ENCODE results near the gene CREB3L1.

CREB3L1 gene

GRCh38 chr11:46327829-46328228 is 50.4 kb downstream of the CREB3L1 start:
- Histone ChIP-seq H3F3A (ENCODE audit: control insufficient read depth, insufficient read depth) (no peaks in the 10 kb centered on the region), H3K4me2 (ENCODE audit: low read length) (no peak overlapping the region), H4K20me1 (ENCODE audit: control insufficient read depth, insufficient read depth, low read depth, low read length) (no peaks in the 10 kb centered on the region; the same call in 1 of the 2 replicates), H3K4me1 (ENCODE audit: control insufficient read depth, low read length) (peaks cover 6% of the 10 kb centered on the region), H3K27me3 (ENCODE audit: control insufficient read depth, low read length) (peaks cover 46% of the 10 kb centered on the region), H3K9me3 (ENCODE audit: control insufficient read depth, insufficient read depth, low read length) (no peaks in the 10 kb centered on the region), H3K27ac (ENCODE audit: low read depth, low read length) (no peak overlapping the region), H3K9me2 (replicated peaks; ENCODE audit: control insufficient read depth, low read length) (no peaks in the 10 kb centered on the region), H3K36me3 (ENCODE audit: control insufficient read depth, low read length) (no peaks in the 10 kb centered on the region), H3K4me3 (ENCODE audit: low read length) (no peak overlapping the region), H3K79me2 (ENCODE audit: control insufficient read depth, low read length) (no peaks in the 10 kb centered on the region)
- TF ChIP-seq EZH2phosphoT487 (IDR thresholded peaks at IDR 0.05; ENCODE audit: borderline replicate concordance, low read length) (no peak), CTCF (IDR thresholded peaks at IDR 0.05; ENCODE audit: low read depth, low read length, poor library complexity, severe bottlenecking) (no peak)

DNA sequence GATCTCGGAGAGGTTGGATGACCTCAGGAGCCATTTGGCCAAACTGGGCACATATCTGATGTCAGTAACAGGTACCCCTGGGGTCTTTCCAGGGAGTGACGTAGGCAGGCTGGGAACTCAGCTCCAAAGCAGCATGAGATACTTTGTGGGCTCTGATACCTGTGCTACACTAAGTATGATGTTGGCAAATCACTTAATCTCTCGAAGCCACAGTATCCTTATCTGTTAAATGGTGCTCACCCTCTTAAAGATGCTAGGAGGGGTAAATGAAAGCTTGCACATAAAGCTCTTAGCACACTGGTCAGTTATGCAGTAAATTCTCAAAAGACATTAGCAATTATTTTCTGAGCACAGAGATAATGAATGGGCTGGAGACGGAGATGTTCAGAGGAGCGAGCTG is 52.7 kb downstream of the CREB3L1 start:
- no peak overlapping the region for H3K27ac ChIP-seq (ENCODE audit: low read depth, low read length)
- H3K4me2 ChIP-seq (ENCODE audit: low read length), result no peak overlapping the region
- peaks cover 67% of the 10 kb centered on the region for H3K27me3 ChIP-seq (ENCODE audit: control insufficient read depth, low read length)
- H4K20me1 ChIP-seq (ENCODE audit: control insufficient read depth, insufficient read depth, low read depth, low read length), result no peaks in the 10 kb centered on the region; the same call in 1 of the 2 replicates
- no peaks in the 10 kb centered on the region for H3F3A ChIP-seq (ENCODE audit: control insufficient read depth, insufficient read depth)
- H3K9me2 ChIP-seq (replicated peaks; ENCODE audit: control insufficient read depth, low read length), result no peaks in the 10 kb centered on the region
- no peak overlapping the region for H3K4me3 ChIP-seq (ENCODE audit: low read length)
- no peaks in the 10 kb centered on the region for H3K36me3 ChIP-seq (ENCODE audit: control insufficient read depth, low read length)
- no peaks in the 10 kb centered on the region for H3K9me3 ChIP-seq (ENCODE audit: control insufficient read depth, insufficient read depth, low read length)
- H3K79me2 ChIP-seq (ENCODE audit: control insufficient read depth, low read length), result no peaks in the 10 kb centered on the region
- TF ChIP-seq CTCF (IDR thresholded peaks at IDR 0.05; ENCODE audit: low read depth, low read length, poor library complexity, severe bottlenecking) (no peak), EZH2phosphoT487 (IDR thresholded peaks at IDR 0.05; ENCODE audit: borderline replicate concordance, low read length) (no peak)
- H3K4me1 ChIP-seq (ENCODE audit: control insufficient read depth, low read length), result peaks cover 13% of the 10 kb centered on the region

DNA sequence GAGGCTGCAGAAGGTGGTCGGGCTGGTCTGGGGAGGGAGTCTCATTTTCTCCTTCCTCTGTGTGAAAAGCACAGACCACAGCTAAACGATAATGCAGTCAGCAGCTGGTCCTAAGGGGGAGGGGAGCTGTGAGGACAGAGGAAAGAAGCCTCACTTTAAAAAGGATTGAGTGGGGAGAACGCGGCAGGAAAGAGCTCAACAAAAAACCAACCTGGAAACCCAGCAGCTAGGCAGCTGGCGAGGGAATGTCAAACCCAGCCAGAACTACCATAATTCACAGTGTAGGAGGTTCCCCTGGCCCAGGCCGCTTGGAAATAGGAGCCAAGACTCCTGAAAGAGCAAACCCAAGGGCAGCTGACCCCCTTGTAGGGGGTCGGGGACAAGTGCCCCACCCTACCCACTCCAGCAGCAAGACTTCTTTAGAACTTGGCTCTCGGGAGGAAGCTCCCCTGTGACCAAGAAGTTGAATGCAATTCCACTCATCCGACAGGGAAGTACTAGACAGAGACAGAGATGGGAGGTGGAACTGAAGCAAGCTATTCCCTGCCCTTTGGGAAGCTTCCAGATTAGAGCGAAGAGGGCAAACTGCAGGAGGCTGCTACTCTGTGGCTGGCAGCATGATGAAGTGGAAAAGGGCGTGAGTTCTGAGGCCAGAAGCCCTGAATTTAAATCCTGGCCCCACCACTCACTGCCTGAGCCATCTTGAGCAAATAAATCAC is 53.3 kb downstream of the CREB3L1 start:
- no peaks in the 10 kb centered on the region for H3K9me2 ChIP-seq (replicated peaks; ENCODE audit: control insufficient read depth, low read length)
- no peak overlapping the region for H3K27ac ChIP-seq (ENCODE audit: low read depth, low read length)
- H3F3A ChIP-seq (ENCODE audit: control insufficient read depth, insufficient read depth), result no peaks in the 10 kb centered on the region
- no peaks in the 10 kb centered on the region for H3K9me3 ChIP-seq (ENCODE audit: control insufficient read depth, insufficient read depth, low read length)
- TF ChIP-seq EZH2phosphoT487 (IDR thresholded peaks at IDR 0.05; ENCODE audit: borderline replicate concordance, low read length) (no peak), CTCF (IDR thresholded peaks at IDR 0.05; ENCODE audit: low read depth, low read length, poor library complexity, severe bottlenecking) (no peak)
- peaks cover 13% of the 10 kb centered on the region for H3K4me1 ChIP-seq (ENCODE audit: control insufficient read depth, low read length)
- no peaks in the 10 kb centered on the region for H3K36me3 ChIP-seq (ENCODE audit: control insufficient read depth, low read length)
- H3K27me3 ChIP-seq (ENCODE audit: control insufficient read depth, low read length), result peaks cover 70% of the 10 kb centered on the region
- H4K20me1 ChIP-seq (ENCODE audit: control insufficient read depth, insufficient read depth, low read depth, low read length), result no peaks in the 10 kb centered on the region; the same call in 1 of the 2 replicates
- no peaks in the 10 kb centered on the region for H3K79me2 ChIP-seq (ENCODE audit: control insufficient read depth, low read length)
- H3K4me3 ChIP-seq (ENCODE audit: low read length), result no peak overlapping the region
- no peak overlapping the region for H3K4me2 ChIP-seq (ENCODE audit: low read length)

Data from DOHH2 (cell line).